Endothelial cell of umbilical vein (primary cell): Measurements from ENCODE around the gene CIB1. TPM values are rescaled to one million over a fixed set of nuclear protein-coding genes. Genes with fewer than 3 reads are reported as not detected.

Source experiments
- BruUV-seq: library from RNA; stranded (reverse); fragments of 400-500 nt; replicated peaks from 2 replicates; lab custom pipeline; 2021; lab: Mats Ljungman, UMichigan
- CTCF ChIA-PET: fragments of 300-600, 350-600 bp; sonication (Branson Sonifier 250); formaldehyde crosslinking; loops from one replicate; lab custom pipeline; 2021; ENCODE audit warnings: antibody characterized with exemption, inconsistent platforms; lab: Charles Lee
- POLR2A ChIA-PET: fragments of 300-600, 350-600 bp; sonication (Branson Sonifier 250); formaldehyde crosslinking; loops from one replicate; lab custom pipeline; 2021; ENCODE audit warnings: antibody characterized with exemption, inconsistent platforms; lab: Charles Lee
- DNase-seq: peaks from one replicate; pipeline ENCODE4 v3.0.0-alpha.2; 2011; ENCODE audit warnings: low read depth, low spot score
- FAIRE-seq: peaks from 2 replicates; lab custom pipeline; 2011; peaks lifted over from hg19 to GRCh38; lab: Jason Lieb, UNC
- H2AFZ ChIP-seq: 2 replicates; pipeline ENCODE4 v1.6.0; 2012; ENCODE audit warnings: low read depth, low read length, control low read depth, inconsistent platforms
- H3K27ac ChIP-seq: 2 replicates; pipeline ENCODE4 v1.5.1; 2011; ENCODE audit warnings: low read depth, mild to moderate bottlenecking, control low read depth, low read length, moderate library complexity; ENCODE audit not compliant: insufficient read depth
- H3K27me3 ChIP-seq, 2 experiments: 2 replicates each; pipeline versions ENCODE4 v1.6.0 to v1.6.1; 2011; ENCODE audit warnings: low read length in 2 of 2, mixed read lengths in 1 of 2; ENCODE audit not compliant: control insufficient read depth in 2 of 2, insufficient read depth in 2 of 2
- H3K36me3 ChIP-seq, 2 experiments: 2 replicates in 1 of 2; 3 replicates in 1 of 2; pipeline ENCODE4 v1.5.1; 2011; ENCODE audit warnings: low read length in 2 of 2, mild to moderate bottlenecking in 1 of 2, moderate library complexity in 1 of 2; ENCODE audit not compliant: control insufficient read depth in 2 of 2, insufficient read depth in 2 of 2; ENCODE audit errors: extremely low read depth in 1 of 2
- H3K4me1 ChIP-seq: 3 replicates; pipeline ENCODE4 v1.5.1; 2011; ENCODE audit warnings: mild to moderate bottlenecking, low read length; ENCODE audit not compliant: control insufficient read depth, insufficient read depth; ENCODE audit errors: extremely low read depth
- H3K4me2 ChIP-seq: 2 replicates; pipeline ENCODE4 v1.6.1; 2011; ENCODE audit warnings: low read length, control low read depth, mixed read lengths; ENCODE audit not compliant: insufficient read depth
- H3K4me3 ChIP-seq, 3 experiments: fragments of 200-600 bp in 1 of 3; sonication (generic), shearing (Covaris generic) in 1 of 3; replicated peaks in 1 of 3; 2 replicates each; pipeline ENCODE4 v1.5.1; 2011 to 2016; ENCODE audit warnings: control low read depth in 3 of 3, low read length in 3 of 3, mild to moderate bottlenecking in 2 of 3, inconsistent platforms in 1 of 3, low read depth in 1 of 3, moderate library complexity in 1 of 3; ENCODE audit not compliant: insufficient read depth in 1 of 3
- H3K79me2 ChIP-seq: 2 replicates; pipeline ENCODE4 v1.6.0; 2012; ENCODE audit warnings: low read length, inconsistent platforms; ENCODE audit not compliant: control insufficient read depth, insufficient read depth
- H3K9ac ChIP-seq: replicated peaks from 2 replicates; pipeline ENCODE3; 2011; ENCODE audit warnings: low read length, control low read depth; ENCODE audit not compliant: insufficient read depth; ENCODE audit errors: extremely low read depth
- H3K9me1 ChIP-seq: replicated peaks from 3 replicates; pipeline ENCODE4 v1.6.0; 2011; ENCODE audit warnings: mild to moderate bottlenecking, low read length; ENCODE audit not compliant: control insufficient read depth, insufficient read depth; ENCODE audit errors: extremely low read depth
- H3K9me3 ChIP-seq: replicated peaks from 2 replicates; pipeline ENCODE4 v1.5.1; 2012; ENCODE audit warnings: low read length, inconsistent platforms; ENCODE audit not compliant: control insufficient read depth, insufficient read depth
- H4K20me1 ChIP-seq: replicated peaks from 2 replicates; pipeline ENCODE3; 2011; ENCODE audit warnings: mild to moderate bottlenecking, low read length; ENCODE audit not compliant: control insufficient read depth, insufficient read depth; ENCODE audit errors: extremely low read depth
- CTCF ChIP-seq, 2 donors: IDR thresholded peaks; 1 replicate in 1 of 2; 2 replicates in 1 of 2; pipeline ENCODE4 v1.5.1; 2011; ENCODE audit warnings: low read length in 2 of 2, mild to moderate bottlenecking in 2 of 2, moderate library complexity in 2 of 2, control low read depth in 1 of 2, inconsistent platforms in 1 of 2, low read depth in 1 of 2; ENCODE audit not compliant: insufficient read depth in 1 of 2; ENCODE audit errors: extremely low read depth in 1 of 2
- EZH2 ChIP-seq: IDR thresholded peaks from 2 replicates; pipeline ENCODE4 v1.6.1; 2012; ENCODE audit warnings: borderline replicate concordance, low read depth, mild to moderate bottlenecking, moderate library complexity, low read length, inconsistent platforms; ENCODE audit not compliant: severe bottlenecking
- FOS ChIP-seq: IDR thresholded peaks from 2 replicates; pipeline ENCODE4 v1.6.1; 2011; ENCODE audit warnings: mild to moderate bottlenecking, low read length, moderate library complexity, borderline replicate concordance; ENCODE audit not compliant: insufficient read depth
- GATA2 ChIP-seq: IDR thresholded peaks from 2 replicates; pipeline ENCODE4 v1.7.0; 2011; ENCODE audit warnings: low read depth, mild to moderate bottlenecking, moderate library complexity, mixed read lengths, low read length; ENCODE audit not compliant: insufficient read length, insufficient read depth
- JUN ChIP-seq: IDR thresholded peaks from 2 replicates; pipeline ENCODE4 v1.6.1; 2011; ENCODE audit warnings: borderline replicate concordance, low read depth; ENCODE audit not compliant: insufficient read length, insufficient read depth
- MYC ChIP-seq: IDR thresholded peaks from one replicate; pipeline ENCODE4 v1.6.1; 2011; ENCODE audit warnings: mild to moderate bottlenecking, low read depth, low read length
- POLR2A ChIP-seq: IDR thresholded peaks from 2 replicates; pipeline ENCODE4 v1.6.1; 2012; ENCODE audit warnings: low read depth, mild to moderate bottlenecking, control low read depth, low read length
- POLR2AphosphoS5 ChIP-seq: IDR thresholded peaks from 2 replicates; pipeline ENCODE4 v1.6.1; 2012; ENCODE audit warnings: low read depth, mild to moderate bottlenecking, control low read depth, low read length, moderate library complexity; ENCODE audit not compliant: insufficient read depth
- dilution Hi-C: fragments of 300-500 bp; cut with MboI; formaldehyde crosslinking; loops from one replicate; pipeline ENCODE4 v1.15.0; 2019; ENCODE audit warnings: low sequenced_read_pairs; ENCODE audit not compliant: extremely low pct_ligation_motif_present
- intact Hi-C: fragments of 100-400 bp; cut with micrococcal nuclease; formaldehyde crosslinking; loops from one replicate; pipeline ENCODE4 v1.10.0; 2022
- polyA plus RNA-seq, 4 experiments: library from polyadenylated mRNA; depleted of rRNA in 3 of 4; stranded (reverse) in 3 of 4; unstranded in 1 of 4; fragments of >200 nt; gene quantifications; 2 replicates each; pipeline versions ENCODE4 v1.2.1 to v1.2.3, GENCODE V29; 2011 to 2012; ENCODE audit warnings: missing spikeins in 1 of 4
- total RNA-seq: library from RNA; stranded (reverse); gene quantifications from 2 replicates; pipeline ENCODE4 v1.2.3, GENCODE V29; 2021

The CIB1 gene
- total and polyA plus RNA-seq, 2 donors (not counting 3 experiments of a cell fraction or from before 2014, with no cell fraction given) = 58.3 to 105 TPM

GRCh38 chr15:90201130-90201943, 32.4 kb downstream of the CIB1 start, which contains the start of gene SEMA4B:
TSS of gene SEMA4B (plus strand) at chr15:90201330. CDS start at chr15:90201579, 249 bp downstream.
- intact Hi-C loops = loop anchor here (1.0 kb wide), 1 partner anchor 32 kb away; the partner anchor contains the start of gene CIB1
- no peaks in the 10 kb centered on the region for H3K9me3 ChIP-seq
- no peak within 1 kb of the TSS for H3K27ac ChIP-seq
- POLR2A ChIA-PET = interaction anchor here (0.6 to 1.7 kb wide), 5 partner anchors 13 to 328 kb away, joined by 3 to 5 read pairs (median 4); partner anchors contain the start of gene CIB1
- TF ChIP-seq GATA2 = no peak
- TF ChIP-seq FOS = no peak
- TF ChIP-seq POLR2AphosphoS5 = peak; percentile 75
- peak; percentile 90 for TF ChIP-seq POLR2A
- H3K4me3 ChIP-seq = peak within 1 kb of the TSS; percentile 67 to 92 (median 77)
- CTCF ChIA-PET = interaction anchor here (0.6 to 7.5 kb wide), 14 partner anchors 9 to 86 kb away, joined by 3 to 34 read pairs (median 5); partner anchors contain the start of genes NGRN and TTLL13
- H3K27me3 ChIP-seq = no peaks in the 10 kb centered on the region
- peak; percentile 56 for FAIRE-seq
- no TSS peak for BruUV-seq
- H3K4me2 ChIP-seq = peak within 1 kb of the TSS; percentile 87
- H3K79me2 ChIP-seq = no peaks in the 10 kb centered on the region
- dilution Hi-C loops = no loop called here
- H3K36me3 ChIP-seq = no peaks in the 10 kb centered on the region
- no peaks in the 10 kb centered on the region for H3K9me1 ChIP-seq
- H2AFZ ChIP-seq = peak within 1 kb of the TSS; percentile 99
- DNase-seq = peak; percentile 53
- no peaks in the 10 kb centered on the region for H4K20me1 ChIP-seq
- H3K9ac ChIP-seq = peak within 1 kb of the TSS; percentile 32
- peaks cover 6% of the 10 kb centered on the region for H3K4me1 ChIP-seq

GRCh38 chr15:90200534-90201129, 33.1 kb downstream of the CIB1 start:
- ChIA-PET POLR2A (interaction anchor here (0.9 to 1.7 kb wide), 3 partner anchors 33 to 98 kb away, joined by 3 to 5 read pairs (median 4); partner anchors contain the start of gene CIB1), CTCF (interaction anchor here (0.6 to 7.5 kb wide), 14 partner anchors 8 to 85 kb away, joined by 3 to 34 read pairs (median 5); partner anchors contain the start of genes NGRN and TTLL13)
- dilution Hi-C loops = no loop called here
- TF ChIP-seq JUN = no peak
- no peak for TF ChIP-seq EZH2
- no peak for TF ChIP-seq MYC
- no peak for TF ChIP-seq FOS
- TF ChIP-seq CTCF (IDR thresholded peaks at IDR 0.05; ENCODE audit: extremely low read depth in 1 of 2, insufficient read depth in 1 of 2, low read depth in 1 of 2, low read length in 2 of 2) = no peak
- Histone ChIP-seq H2AFZ (peak overlapping the region; percentile 99), H3K27ac (no peak overlapping the region), H3K9ac (peak overlapping the region; percentile 32), H3K9me3 (no peaks in the 10 kb centered on the region), H3K27me3 (no peaks in the 10 kb centered on the region), H3K4me1 (peaks cover 6% of the 10 kb centered on the region), H3K79me2 (no peaks in the 10 kb centered on the region), H3K4me3 (peak overlapping the region; percentile 67 to 92 (median 77)), H4K20me1 (no peaks in the 10 kb centered on the region), H3K36me3 (no peaks in the 10 kb centered on the region), H3K9me1 (no peaks in the 10 kb centered on the region), H3K4me2 (peak overlapping the region; percentile 87)
- no peak for FAIRE-seq
- intact Hi-C loops = loop anchor here (1.0 kb wide), 1 partner anchor 33 kb away; the partner anchor contains the start of gene CIB1
- no peak for DNase-seq
- BruUV-seq = TSS peak; percentile 17
